A673 (cell line): ENCODE results near the gene MEGF11. TPM values are rescaled to one million over a fixed set of nuclear protein-coding genes. Genes with fewer than 3 reads are reported as not detected.

Experiments
- BruUV-seq: library from RNA; stranded (reverse); fragments of 400-500 nt; replicated peaks from 2 replicates; lab custom pipeline; 2021; lab: Mats Ljungman, UMichigan
- CTCF ChIA-PET: fragments of 300-600 bp; sonication (Branson Sonifier 250); formaldehyde crosslinking; loops from one replicate; lab custom pipeline; 2022; ENCODE audit warnings: antibody characterized with exemption; lab: Charles Lee
- POLR2A ChIA-PET: fragments of 300-600 bp; sonication (Branson Sonifier 250); formaldehyde crosslinking; loops from one replicate; lab custom pipeline; 2022; ENCODE audit warnings: antibody characterized with exemption; ENCODE audit not compliant: low non-redundant PET; lab: Charles Lee
- DNase-seq: peaks from one replicate; pipeline ENCODE4 v3.0.0-alpha.2; 2015; ENCODE audit warnings: low spot score
- H3K27ac ChIP-seq: fragments of 200-600 bp; sonication (generic); 2 replicates; pipeline ENCODE4 v1.5.1; 2016; ENCODE audit warnings: mixed run types, low read depth, mild to moderate bottlenecking, mixed read lengths, antibody characterized with exemption, low read length; ENCODE audit not compliant: poor library complexity, severe bottlenecking
- H3K27me3 ChIP-seq: fragments of 200-600 bp; sonication (generic); replicated peaks from 2 replicates; pipeline ENCODE4 v1.6.1; 2017; ENCODE audit warnings: mixed run types, low read depth, mild to moderate bottlenecking, mixed read lengths, antibody characterized with exemption, low read length; ENCODE audit not compliant: insufficient read depth, poor library complexity
- H3K36me3 ChIP-seq: fragments of 200-600 bp; sonication (generic); 2 replicates; pipeline ENCODE4 v1.6.1; 2016; ENCODE audit warnings: mixed run types, mild to moderate bottlenecking, mixed read lengths, antibody characterized with exemption, low read length; ENCODE audit not compliant: insufficient read depth, poor library complexity, severe bottlenecking
- H3K4me1 ChIP-seq: fragments of 200-600 bp; sonication (generic); 2 replicates; pipeline ENCODE4 v1.6.1; 2017; ENCODE audit warnings: mixed run types, mild to moderate bottlenecking, mixed read lengths, antibody characterized with exemption, low read length; ENCODE audit not compliant: insufficient read depth, poor library complexity, severe bottlenecking
- H3K4me3 ChIP-seq: fragments of 200-600 bp; sonication (generic); 2 replicates; pipeline ENCODE4 v1.5.1; 2016; ENCODE audit warnings: low read depth, mixed run types, mild to moderate bottlenecking, mixed read lengths, low read length; ENCODE audit not compliant: poor library complexity, severe bottlenecking
- H3K9me3 ChIP-seq: fragments of 200-600 bp; sonication (generic); 2 replicates; pipeline ENCODE4 v1.6.1; 2016; ENCODE audit warnings: mixed run types, low read depth, mild to moderate bottlenecking, mixed read lengths, antibody characterized with exemption, low read length; ENCODE audit not compliant: poor library complexity, severe bottlenecking
- CTCF ChIP-seq: fragments of 300-800, 200-600 bp; sonication (generic); conservative IDR thresholded peaks from 2 replicates; pipeline ENCODE4 v1.5.1; 2017; ENCODE audit warnings: low read depth, mild to moderate bottlenecking, antibody characterized with exemption, low read length, moderate library complexity, mixed read lengths
- EZH2 ChIP-seq: fragments of 200-600 bp; sonication (generic); IDR thresholded peaks from 2 replicates; pipeline ENCODE4 v1.6.1; 2017; ENCODE audit warnings: borderline replicate concordance, low read depth, mild to moderate bottlenecking, mixed read lengths, antibody characterized with exemption, low read length; ENCODE audit not compliant: poor library complexity, severe bottlenecking
- intact Hi-C: fragments of 100-400 bp; cut with micrococcal nuclease; formaldehyde crosslinking; loops from one replicate; pipeline ENCODE4 v1.10.0; 2022; ENCODE audit not compliant: unreplicated experiment
- total RNA-seq: library from RNA; stranded (reverse); gene quantifications from 2 replicates; pipeline ENCODE4 v1.2.3, GENCODE V29; 2021

The MEGF11 gene
- total RNA-seq, 1 experiment from 2014 or later: 0.43 TPM

GRCh38 chr15:66193066-66193465 lies 60.5 kb downstream of the MEGF11 start:
- no peaks in the 10 kb centered on the region for H3K9me3 ChIP-seq
- POLR2A ChIA-PET: no interaction called here
- H3K27ac ChIP-seq: no peak overlapping the region
- no peak for DNase-seq
- TF ChIP-seq EZH2 (no peak), CTCF (no peak)
- H3K36me3 ChIP-seq: no peaks in the 10 kb centered on the region
- BruUV-seq: no TSS peak
- CTCF ChIA-PET: no interaction called here
- intact Hi-C loops: no loop called here
- peaks cover 33% of the 10 kb centered on the region for H3K27me3 ChIP-seq
- no peak overlapping the region for H3K4me3 ChIP-seq
- no peaks in the 10 kb centered on the region for H3K4me1 ChIP-seq

GRCh38 chr15:66190746-66191145 lies 62.8 kb downstream of the MEGF11 start:
- TF ChIP-seq EZH2 (no peak), CTCF (no peak)
- H3K9me3 ChIP-seq: no peaks in the 10 kb centered on the region
- no peak overlapping the region for H3K27ac ChIP-seq
- H3K36me3 ChIP-seq: no peaks in the 10 kb centered on the region
- intact Hi-C loops: no loop called here
- BruUV-seq: no TSS peak
- ChIA-PET POLR2A (no interaction called here), CTCF (no interaction called here)
- H3K27me3 ChIP-seq: peaks cover 28% of the 10 kb centered on the region
- no peak overlapping the region for H3K4me3 ChIP-seq
- H3K4me1 ChIP-seq: no peaks in the 10 kb centered on the region
- no peak for DNase-seq

- intact Hi-C loops: no loop called here
Measured at GRCh38 chr15:66189291-66189690, 64.3 kb downstream of the MEGF11 start.

More at GRCh38 chr15:66189291-66189690, 64.3 kb downstream of the MEGF11 start:
- H3K9me3 ChIP-seq: no peaks in the 10 kb centered on the region
- POLR2A ChIA-PET: no interaction called here
- DNase-seq: no peak
- no peaks in the 10 kb centered on the region for H3K36me3 ChIP-seq
- H3K4me1 ChIP-seq: no peaks in the 10 kb centered on the region
- H3K4me3 ChIP-seq: no peak overlapping the region
- no peak overlapping the region for H3K27ac ChIP-seq
- TF ChIP-seq EZH2 (no peak), CTCF (no peak)
- no TSS peak for BruUV-seq
- H3K27me3 ChIP-seq: peaks cover 41% of the 10 kb centered on the region
- CTCF ChIA-PET: no interaction called here
